NT2/D1 (cell line): Measurements from ENCODE around the gene NRF1.

ENCODE experiments used
- SUZ12 ChIP-seq: IDR thresholded peaks from 2 replicates; pipeline ENCODE4 v1.6.1; 2011; ENCODE audit not compliant: insufficient read length, insufficient read depth; ENCODE audit errors: extremely low read depth
- YY1 ChIP-seq: IDR thresholded peaks from 2 replicates; pipeline ENCODE4 v1.6.1; 2011; ENCODE audit not compliant: insufficient read length, insufficient read depth
- ZNF274 ChIP-seq: IDR thresholded peaks from 2 replicates; pipeline ENCODE4 v1.6.1; 2011; ENCODE audit warnings: mild to moderate bottlenecking, low read depth, low read length

GRCh38 chr7:129728875-129729467, 117.5 kb downstream of the NRF1 start:
- TF ChIP-seq ZNF274 (no peak), YY1 (no peak), SUZ12 (no peak)
